Tibial nerve (tissue), 4 donors: Measurements from ENCODE around the gene GPR132.

Experiments used
- CTCF ChIP-seq, 5 experiments: fragments of 200-600 bp in 3 of 5; fragments of 450-650 bp in 2 of 5; sonication (generic) in 3 of 5; IDR thresholded peaks; one replicate each; pipeline ENCODE4 v1.5.1; 2016 to 2019; ENCODE audit warnings: antibody characterized with exemption in 5 of 5, mild to moderate bottlenecking in 3 of 5, moderate library complexity in 2 of 5
- EP300 ChIP-seq, 2 donors: sonication (generic); formaldehyde crosslinking; IDR thresholded peaks; one replicate each; pipeline ENCODE4 v1.6.1; 2017; ENCODE audit warnings: antibody characterized with exemption in 2 of 2, mild to moderate bottlenecking in 1 of 2
- POLR2A ChIP-seq, 2 donors: fragments of 450-650 bp; IDR thresholded peaks; one replicate each; pipeline ENCODE4 v1.6.1; 2017; ENCODE audit warnings: antibody characterized with exemption in 2 of 2, mild to moderate bottlenecking in 2 of 2, moderate library complexity in 2 of 2

GRCh38 chr14:105075379-105076295 lies 10.4 kb upstream of the GPR132 start:
- TF ChIP-seq CTCF (IDR thresholded peaks at IDR 0.05): no peak
- TF ChIP-seq POLR2A (IDR thresholded peaks at IDR 0.05): no peak
- TF ChIP-seq EP300 (IDR thresholded peaks at IDR 0.05): no peak
